Endothelial cell of umbilical vein (primary cell): Measurements from ENCODE around the gene HES6. TPM values are rescaled to one million over a fixed set of nuclear protein-coding genes. Genes with fewer than 3 reads are reported as not detected.

Experiments
- BruUV-seq: library from RNA; stranded (reverse); fragments of 400-500 nt; replicated peaks from 2 replicates; lab custom pipeline; 2021; lab: Mats Ljungman, UMichigan
- CTCF ChIA-PET: fragments of 300-600, 350-600 bp; sonication (Branson Sonifier 250); formaldehyde crosslinking; loops from one replicate; lab custom pipeline; 2021; ENCODE audit warnings: antibody characterized with exemption, inconsistent platforms; lab: Charles Lee
- POLR2A ChIA-PET: fragments of 300-600, 350-600 bp; sonication (Branson Sonifier 250); formaldehyde crosslinking; loops from one replicate; lab custom pipeline; 2021; ENCODE audit warnings: antibody characterized with exemption, inconsistent platforms; lab: Charles Lee
- DNase-seq: peaks from one replicate; pipeline ENCODE4 v3.0.0-alpha.2; 2011; ENCODE audit warnings: low read depth, low spot score
- FAIRE-seq: peaks from 2 replicates; lab custom pipeline; 2011; peaks lifted over from hg19 to GRCh38; lab: Jason Lieb, UNC
- H2AFZ ChIP-seq: 2 replicates; pipeline ENCODE4 v1.6.0; 2012; ENCODE audit warnings: low read depth, low read length, control low read depth, inconsistent platforms
- H3K27ac ChIP-seq: 2 replicates; pipeline ENCODE4 v1.5.1; 2011; ENCODE audit warnings: low read depth, mild to moderate bottlenecking, control low read depth, low read length, moderate library complexity; ENCODE audit not compliant: insufficient read depth
- H3K27me3 ChIP-seq, 2 experiments: 2 replicates each; pipeline versions ENCODE4 v1.6.0 to v1.6.1; 2011; ENCODE audit warnings: low read length in 2 of 2, mixed read lengths in 1 of 2; ENCODE audit not compliant: control insufficient read depth in 2 of 2, insufficient read depth in 2 of 2
- H3K36me3 ChIP-seq, 2 experiments: 2 replicates in 1 of 2; 3 replicates in 1 of 2; pipeline ENCODE4 v1.5.1; 2011; ENCODE audit warnings: low read length in 2 of 2, mild to moderate bottlenecking in 1 of 2, moderate library complexity in 1 of 2; ENCODE audit not compliant: control insufficient read depth in 2 of 2, insufficient read depth in 2 of 2; ENCODE audit errors: extremely low read depth in 1 of 2
- H3K4me1 ChIP-seq: 3 replicates; pipeline ENCODE4 v1.5.1; 2011; ENCODE audit warnings: mild to moderate bottlenecking, low read length; ENCODE audit not compliant: control insufficient read depth, insufficient read depth; ENCODE audit errors: extremely low read depth
- H3K4me2 ChIP-seq: 2 replicates; pipeline ENCODE4 v1.6.1; 2011; ENCODE audit warnings: low read length, control low read depth, mixed read lengths; ENCODE audit not compliant: insufficient read depth
- H3K4me3 ChIP-seq, 3 experiments: fragments of 200-600 bp in 1 of 3; sonication (generic), shearing (Covaris generic) in 1 of 3; replicated peaks in 1 of 3; 2 replicates each; pipeline ENCODE4 v1.5.1; 2011 to 2016; ENCODE audit warnings: control low read depth in 3 of 3, low read length in 3 of 3, mild to moderate bottlenecking in 2 of 3, inconsistent platforms in 1 of 3, low read depth in 1 of 3, moderate library complexity in 1 of 3; ENCODE audit not compliant: insufficient read depth in 1 of 3
- H3K79me2 ChIP-seq: 2 replicates; pipeline ENCODE4 v1.6.0; 2012; ENCODE audit warnings: low read length, inconsistent platforms; ENCODE audit not compliant: control insufficient read depth, insufficient read depth
- H3K9ac ChIP-seq: replicated peaks from 2 replicates; pipeline ENCODE3; 2011; ENCODE audit warnings: low read length, control low read depth; ENCODE audit not compliant: insufficient read depth; ENCODE audit errors: extremely low read depth
- H3K9me1 ChIP-seq: replicated peaks from 3 replicates; pipeline ENCODE4 v1.6.0; 2011; ENCODE audit warnings: mild to moderate bottlenecking, low read length; ENCODE audit not compliant: control insufficient read depth, insufficient read depth; ENCODE audit errors: extremely low read depth
- H3K9me3 ChIP-seq: replicated peaks from 2 replicates; pipeline ENCODE4 v1.5.1; 2012; ENCODE audit warnings: low read length, inconsistent platforms; ENCODE audit not compliant: control insufficient read depth, insufficient read depth
- H4K20me1 ChIP-seq: replicated peaks from 2 replicates; pipeline ENCODE3; 2011; ENCODE audit warnings: mild to moderate bottlenecking, low read length; ENCODE audit not compliant: control insufficient read depth, insufficient read depth; ENCODE audit errors: extremely low read depth
- CTCF ChIP-seq, 2 donors: IDR thresholded peaks; 1 replicate in 1 of 2; 2 replicates in 1 of 2; pipeline ENCODE4 v1.5.1; 2011; ENCODE audit warnings: low read length in 2 of 2, mild to moderate bottlenecking in 2 of 2, moderate library complexity in 2 of 2, control low read depth in 1 of 2, inconsistent platforms in 1 of 2, low read depth in 1 of 2; ENCODE audit not compliant: insufficient read depth in 1 of 2; ENCODE audit errors: extremely low read depth in 1 of 2
- FOS ChIP-seq: IDR thresholded peaks from 2 replicates; pipeline ENCODE4 v1.6.1; 2011; ENCODE audit warnings: mild to moderate bottlenecking, low read length, moderate library complexity, borderline replicate concordance; ENCODE audit not compliant: insufficient read depth
- GATA2 ChIP-seq: IDR thresholded peaks from 2 replicates; pipeline ENCODE4 v1.7.0; 2011; ENCODE audit warnings: low read depth, mild to moderate bottlenecking, moderate library complexity, mixed read lengths, low read length; ENCODE audit not compliant: insufficient read length, insufficient read depth
- MAX ChIP-seq: IDR thresholded peaks from 2 replicates; pipeline ENCODE4 v1.6.1; 2011; ENCODE audit not compliant: insufficient read depth, insufficient read length
- MYC ChIP-seq: IDR thresholded peaks from one replicate; pipeline ENCODE4 v1.6.1; 2011; ENCODE audit warnings: mild to moderate bottlenecking, low read depth, low read length
- POLR2A ChIP-seq: IDR thresholded peaks from 2 replicates; pipeline ENCODE4 v1.6.1; 2012; ENCODE audit warnings: low read depth, mild to moderate bottlenecking, control low read depth, low read length
- POLR2AphosphoS5 ChIP-seq: IDR thresholded peaks from 2 replicates; pipeline ENCODE4 v1.6.1; 2012; ENCODE audit warnings: low read depth, mild to moderate bottlenecking, control low read depth, low read length, moderate library complexity; ENCODE audit not compliant: insufficient read depth
- dilution Hi-C: fragments of 300-500 bp; cut with MboI; formaldehyde crosslinking; loops from one replicate; pipeline ENCODE4 v1.15.0; 2019; ENCODE audit warnings: low sequenced_read_pairs; ENCODE audit not compliant: extremely low pct_ligation_motif_present
- intact Hi-C: fragments of 100-400 bp; cut with micrococcal nuclease; formaldehyde crosslinking; loops from one replicate; pipeline ENCODE4 v1.10.0; 2022
- polyA plus RNA-seq, 4 experiments: library from polyadenylated mRNA; depleted of rRNA in 3 of 4; stranded (reverse) in 3 of 4; unstranded in 1 of 4; fragments of >200 nt; gene quantifications; 2 replicates each; pipeline versions ENCODE4 v1.2.1 to v1.2.3, GENCODE V29; 2011 to 2012; ENCODE audit warnings: missing spikeins in 1 of 4
- total RNA-seq: library from RNA; stranded (reverse); gene quantifications from 2 replicates; pipeline ENCODE4 v1.2.3, GENCODE V29; 2021

HES6 gene
- total and polyA plus RNA-seq, 2 donors (not counting 3 experiments of a cell fraction or from before 2014, with no cell fraction given): 2.2 to 5.1 TPM

- no peak overlapping the region for H3K4me3 ChIP-seq
- no peaks in the 10 kb centered on the region for H3K27me3 ChIP-seq
- no peaks in the 10 kb centered on the region for H3K79me2 ChIP-seq
- H2AFZ ChIP-seq: no peak overlapping the region
- POLR2A ChIA-PET: no interaction called here
- no peak overlapping the region for H3K27ac ChIP-seq
- no peak for TF ChIP-seq POLR2AphosphoS5
- no peak for TF ChIP-seq FOS
- no peak for TF ChIP-seq MAX
- TF ChIP-seq CTCF (IDR thresholded peaks at IDR 0.05; ENCODE audit: extremely low read depth in 1 of 2, insufficient read depth in 1 of 2, low read depth in 1 of 2, low read length in 2 of 2): no peak
- TF ChIP-seq GATA2: no peak
- no peak for TF ChIP-seq POLR2A
- no peak for TF ChIP-seq MYC
- no peak overlapping the region for H3K4me2 ChIP-seq
- intact Hi-C loops (no loop called here), dilution Hi-C loops (no loop called here)
- no peak for DNase-seq
- peaks cover 14% of the 10 kb centered on the region for H3K4me1 ChIP-seq
- no peak overlapping the region for H3K9ac ChIP-seq
- CTCF ChIA-PET: interaction anchor here (3.4 to 6.4 kb wide), 2 partner anchors 22 kb away, joined by 21 to 39 read pairs; no protein-coding TSS in a partner anchor
- no peaks in the 10 kb centered on the region for H4K20me1 ChIP-seq
- peak; percentile 4 for FAIRE-seq
- H3K9me3 ChIP-seq: no peaks in the 10 kb centered on the region
- no TSS peak for BruUV-seq
- no peaks in the 10 kb centered on the region for H3K9me1 ChIP-seq
- H3K36me3 ChIP-seq: no peaks in the 10 kb centered on the region
Measured at GRCh38 chr2:238286551-238286950, 46.7 kb upstream of the HES6 start.
